Stimulated activated CD8-positive, alpha-beta memory T cell treated with anti-CD3 and anti-CD28 coated beads, Interleukin-7, amount 100 ng/mL, for 48 hours (primary cell): ENCODE data around the gene PTPRD.

Source experiments
- DNase-seq, 2 donors: peaks; one replicate each; pipeline ENCODE4 v3.0.0-alpha.2; 2020; ENCODE audit warnings: low read depth in 1 of 2; ENCODE audit errors: extremely low read depth in 1 of 2

PTPRD gene

DNA sequence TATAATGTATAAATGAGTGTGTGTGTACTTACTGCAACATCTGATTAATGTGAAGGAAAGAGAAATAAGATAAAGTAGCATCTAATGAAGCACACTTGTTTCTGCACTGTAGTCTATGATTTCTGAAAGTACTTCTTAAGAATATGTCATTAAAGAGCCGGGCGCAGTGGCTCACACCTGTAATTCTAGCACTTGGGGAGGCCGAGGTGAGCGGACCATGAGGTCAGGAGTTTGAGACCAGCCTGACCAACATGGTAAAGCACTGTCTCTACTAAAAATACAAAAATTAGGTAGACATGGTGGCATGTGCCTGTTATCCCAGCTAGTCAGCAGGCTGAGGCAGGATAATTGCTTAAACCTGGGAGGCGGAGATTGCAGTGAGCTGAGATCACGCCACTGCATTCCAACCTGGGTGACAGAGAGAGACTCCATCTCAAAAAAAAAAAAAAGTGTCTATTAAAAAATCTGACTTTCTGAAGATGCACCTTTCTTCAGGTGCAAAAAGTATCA is 556.9 kb downstream of the PTPRD start:
- DNase-seq, result no peak

DNA sequence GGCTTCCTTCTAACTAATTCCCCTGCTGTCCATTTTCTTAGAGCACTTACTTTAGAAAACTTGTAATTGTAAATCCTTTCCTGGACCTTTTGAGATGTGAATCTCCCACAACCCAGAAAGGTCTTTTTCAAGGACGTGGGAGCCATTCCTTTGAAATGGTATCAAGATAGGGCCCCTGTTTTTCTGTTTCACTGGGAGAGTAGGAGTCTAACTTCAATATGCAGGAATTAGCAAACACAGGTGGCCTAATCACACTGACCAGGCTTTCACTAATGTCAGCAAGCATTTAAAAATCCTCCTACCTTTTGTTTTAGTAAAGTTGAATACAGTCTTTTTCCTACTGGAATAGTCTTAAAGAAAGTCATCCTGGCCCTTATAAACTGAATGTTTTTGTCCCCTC is 558.3 kb downstream of the PTPRD start:
- no peak for DNase-seq

DNA sequence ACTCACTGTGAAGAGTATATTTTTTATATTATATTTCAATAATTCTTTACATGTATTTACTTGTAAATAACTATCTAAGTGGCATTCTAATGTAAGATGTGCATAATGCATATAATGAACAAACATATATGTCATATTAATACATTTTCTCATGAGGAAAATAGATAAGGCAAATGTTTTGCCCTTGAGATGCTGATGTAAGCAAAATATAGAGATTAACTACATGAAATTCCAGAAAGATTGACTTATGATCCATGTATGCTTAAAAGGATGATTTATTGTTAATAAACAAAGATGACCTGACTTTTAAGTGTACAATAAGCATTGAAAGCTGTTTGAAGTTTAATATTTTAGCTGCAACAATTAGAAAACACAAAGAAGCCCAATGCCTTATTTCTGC is 559.9 kb downstream of the PTPRD start:
- DNase-seq, result no peak

DNA sequence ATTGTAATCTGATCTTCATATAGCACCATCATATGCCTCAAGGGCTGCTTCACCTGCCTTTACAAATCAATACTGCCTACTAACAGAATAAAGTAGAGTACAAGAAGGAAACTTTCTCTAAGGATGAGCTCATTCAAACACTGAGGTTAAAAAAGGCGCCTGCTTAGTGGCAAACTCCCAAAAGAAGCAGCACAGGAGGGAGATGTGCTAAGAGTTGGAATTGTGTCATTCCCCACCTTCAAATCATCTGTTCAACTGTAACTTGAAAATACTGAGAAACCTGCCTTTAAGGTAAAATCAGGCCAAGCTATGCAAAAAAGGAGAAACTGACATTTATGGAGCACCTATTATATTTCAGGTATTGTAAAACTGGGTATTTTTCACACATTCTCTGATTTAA is 560.6 kb downstream of the PTPRD start:
- DNase-seq, result no peak

DNA sequence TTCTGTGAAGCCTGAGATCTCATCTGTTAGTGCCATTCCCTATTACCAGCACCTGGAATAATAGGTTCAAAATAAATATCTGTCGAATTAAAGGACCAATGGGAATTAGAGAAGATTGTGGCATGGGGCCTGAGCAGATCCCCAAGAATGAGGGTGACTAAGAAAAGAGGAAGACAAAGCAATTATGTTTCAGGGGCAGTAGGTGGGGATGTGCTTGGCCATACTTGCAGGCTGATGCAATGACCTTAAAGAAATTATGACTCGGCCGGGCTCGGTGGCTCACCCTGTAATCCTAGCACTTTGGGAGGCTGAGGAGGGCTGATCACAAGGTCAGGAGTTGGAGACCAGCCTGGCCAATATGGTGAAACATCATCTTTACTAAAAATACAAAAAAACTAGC is 562.8 kb downstream of the PTPRD start:
- no peak for DNase-seq

DNA sequence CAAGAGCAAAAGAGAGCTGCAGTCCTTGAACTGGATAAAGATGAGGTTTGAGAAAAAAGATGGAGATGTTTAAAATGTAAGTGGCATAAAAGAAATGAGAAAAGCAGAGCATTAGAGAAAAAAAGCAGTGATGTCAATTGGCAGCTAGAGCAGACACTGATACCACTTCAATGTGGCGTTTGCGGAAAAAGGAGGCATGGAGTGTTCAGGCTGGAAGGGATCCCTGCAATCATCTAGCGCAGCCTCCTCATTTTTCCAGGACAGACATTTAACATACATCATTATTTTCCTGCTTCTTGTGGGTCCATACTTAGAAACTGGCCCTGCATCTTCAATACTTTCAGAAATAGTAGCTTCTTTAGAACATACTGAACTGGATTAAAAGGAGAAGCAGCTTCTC is 563.8 kb downstream of the PTPRD start:
- no peak for DNase-seq

DNA sequence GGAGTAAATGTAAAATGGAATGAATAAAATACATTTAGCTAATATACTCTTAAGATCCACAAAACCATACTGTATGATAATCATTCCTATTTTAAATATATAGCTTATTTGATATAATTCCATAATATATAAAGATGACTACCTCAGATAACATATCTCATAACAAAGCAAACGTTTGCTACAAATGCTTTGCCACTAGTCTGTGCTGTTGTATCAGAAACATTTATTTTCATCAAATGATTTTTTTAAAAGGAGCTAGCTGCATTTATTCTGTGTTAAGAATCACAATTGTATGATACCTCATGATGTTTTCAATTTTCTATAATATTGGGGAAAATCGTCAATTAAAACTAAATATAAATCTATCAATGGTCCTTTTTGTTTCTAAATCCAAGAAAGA is 567.2 kb downstream of the PTPRD start:
- no peak for DNase-seq

DNA sequence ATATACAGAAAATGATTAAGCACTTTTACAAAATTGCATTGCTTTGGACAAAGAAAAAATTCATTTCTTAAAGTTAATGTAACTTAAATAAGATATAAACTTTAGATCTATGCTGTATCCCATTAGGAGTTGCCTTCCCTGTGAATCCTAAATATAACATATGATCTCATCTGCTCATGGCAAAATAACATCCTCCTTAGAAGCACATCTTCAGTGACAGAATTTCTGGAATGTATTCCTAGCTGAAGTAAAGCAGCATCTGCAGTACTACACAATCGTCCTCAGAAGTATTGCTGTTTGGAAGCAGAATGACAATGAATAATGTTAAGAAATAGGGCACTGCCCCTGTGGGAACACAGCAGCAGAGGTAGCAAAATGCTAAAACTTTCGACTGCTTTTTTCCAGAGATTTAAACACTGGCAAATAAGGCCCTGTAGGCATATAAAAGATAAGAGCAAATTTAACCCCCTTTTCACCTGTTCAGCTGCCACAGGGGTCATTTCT is 571.0 kb downstream of the PTPRD start:
- DNase-seq, result no peak

DNA sequence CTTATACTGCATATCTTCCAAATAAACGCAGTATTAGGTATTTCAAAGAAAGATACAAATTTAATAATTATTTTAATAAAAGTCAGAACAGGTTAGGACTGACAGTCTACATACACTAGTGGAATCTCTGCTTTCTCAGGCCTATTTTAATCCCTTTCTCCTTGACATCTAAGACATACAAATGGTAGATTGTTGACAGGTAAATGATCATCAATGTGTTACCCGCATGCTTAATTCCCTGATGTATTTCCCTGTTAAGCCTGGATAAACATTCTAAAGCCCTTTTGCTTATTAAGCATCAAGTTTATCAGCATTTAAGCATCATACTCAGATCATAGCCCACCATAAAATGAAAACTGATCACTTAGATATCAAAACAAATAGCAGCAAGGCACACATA is 576.7 kb downstream of the PTPRD start:
- DNase-seq, result no peak

DNA sequence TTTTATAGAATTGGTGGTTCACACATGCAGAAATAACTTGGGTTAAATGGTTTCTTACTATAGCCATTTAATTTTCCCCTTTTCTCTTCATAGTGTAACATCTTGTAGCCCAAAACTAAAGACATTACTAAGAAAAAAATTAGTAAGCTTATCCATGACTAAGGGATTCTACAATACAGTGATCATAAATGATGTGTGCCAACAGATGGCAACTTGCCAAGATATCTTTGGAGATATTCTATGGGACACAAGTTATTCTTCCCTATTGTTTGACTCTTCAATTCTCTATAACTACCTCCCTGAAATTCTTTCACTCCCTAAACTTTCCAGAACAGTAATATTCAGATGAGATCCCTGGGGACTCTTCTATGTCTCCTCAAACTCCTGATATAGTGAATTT is 580.6 kb downstream of the PTPRD start:
- DNase-seq, result no peak

DNA sequence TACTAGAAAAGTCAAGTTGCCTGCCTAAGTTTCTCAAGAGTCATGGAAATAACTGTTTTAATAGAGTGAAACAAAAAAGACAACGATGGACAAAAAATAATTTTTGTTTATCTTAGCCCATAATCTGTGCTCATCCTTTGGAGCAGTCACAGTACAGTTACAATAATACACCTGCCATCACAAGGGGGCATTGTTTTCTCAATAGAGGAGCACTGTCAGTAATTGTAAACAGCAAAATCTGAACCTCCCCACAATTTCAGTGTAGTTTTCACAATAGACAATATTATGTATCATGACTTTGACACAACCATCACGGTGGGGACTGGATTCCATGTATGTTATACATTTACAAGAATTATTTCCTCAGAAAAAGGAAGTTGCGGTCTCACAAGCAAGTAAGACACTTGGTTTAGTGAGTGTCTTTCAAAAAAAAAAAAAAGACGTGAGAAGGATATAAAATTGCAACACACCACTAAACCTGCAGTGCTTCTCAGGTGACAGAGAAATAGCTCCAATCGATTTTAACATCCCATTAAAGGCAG is 586.3 kb downstream of the PTPRD start:
- DNase-seq, result no peak

DNA sequence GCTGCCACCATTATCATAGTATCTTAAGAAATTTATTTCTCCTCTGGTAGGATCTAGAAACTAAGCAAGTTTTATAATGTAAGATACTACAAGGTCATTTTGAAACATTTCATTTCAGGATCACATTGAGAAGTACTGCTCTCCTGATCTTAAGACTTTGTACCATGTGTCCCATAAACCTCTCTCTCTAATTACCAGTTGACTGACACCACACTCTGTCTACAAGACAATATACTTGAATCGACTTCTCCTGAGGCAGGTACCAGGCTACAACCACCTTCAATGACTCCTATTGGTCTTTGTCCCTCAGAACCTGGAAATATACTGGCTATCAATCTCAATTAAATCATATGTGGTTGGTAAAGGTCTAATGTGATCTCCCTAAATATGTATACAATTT is 597.0 kb downstream of the PTPRD start:
- no peak for DNase-seq

DNA sequence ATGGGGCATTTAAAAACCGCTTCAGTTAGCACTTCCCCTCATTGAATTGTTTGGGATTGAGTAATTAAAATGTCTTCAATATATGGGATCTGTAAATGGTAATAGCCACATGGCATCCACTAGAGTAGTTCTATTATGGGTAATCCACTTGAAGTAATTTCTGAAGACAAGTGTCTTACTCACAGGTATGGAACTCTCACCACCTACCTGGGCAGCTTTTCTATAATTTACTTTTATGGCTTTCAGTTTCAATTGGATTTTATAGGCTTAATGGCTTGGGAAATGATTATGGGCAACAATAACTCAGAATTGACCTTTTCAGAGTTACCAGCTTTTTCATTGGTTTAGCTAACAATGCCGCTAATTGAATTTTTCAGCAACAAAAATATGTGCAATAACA is 597.9 kb downstream of the PTPRD start:
- no peak for DNase-seq

DNA sequence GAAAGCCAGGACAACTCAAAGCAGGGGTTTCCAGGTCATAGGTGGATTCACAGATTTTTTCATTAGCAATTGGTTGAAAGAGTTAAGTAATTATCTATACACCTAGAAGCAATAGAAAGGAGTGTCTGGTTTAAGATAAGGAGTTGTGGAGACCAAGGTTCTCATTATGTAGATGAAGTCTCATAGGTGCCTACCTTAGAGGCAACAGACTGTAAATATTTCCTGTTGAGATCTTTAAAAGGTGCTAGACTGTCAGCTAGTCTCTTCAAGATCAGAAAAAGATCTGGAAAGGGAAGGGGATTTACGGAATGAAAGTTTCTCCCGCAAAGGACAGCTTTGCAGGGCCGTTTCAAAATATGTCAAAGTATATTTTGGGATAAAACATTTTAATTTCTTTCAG is 603.4 kb downstream of the PTPRD start:
- DNase-seq, result no peak

DNA sequence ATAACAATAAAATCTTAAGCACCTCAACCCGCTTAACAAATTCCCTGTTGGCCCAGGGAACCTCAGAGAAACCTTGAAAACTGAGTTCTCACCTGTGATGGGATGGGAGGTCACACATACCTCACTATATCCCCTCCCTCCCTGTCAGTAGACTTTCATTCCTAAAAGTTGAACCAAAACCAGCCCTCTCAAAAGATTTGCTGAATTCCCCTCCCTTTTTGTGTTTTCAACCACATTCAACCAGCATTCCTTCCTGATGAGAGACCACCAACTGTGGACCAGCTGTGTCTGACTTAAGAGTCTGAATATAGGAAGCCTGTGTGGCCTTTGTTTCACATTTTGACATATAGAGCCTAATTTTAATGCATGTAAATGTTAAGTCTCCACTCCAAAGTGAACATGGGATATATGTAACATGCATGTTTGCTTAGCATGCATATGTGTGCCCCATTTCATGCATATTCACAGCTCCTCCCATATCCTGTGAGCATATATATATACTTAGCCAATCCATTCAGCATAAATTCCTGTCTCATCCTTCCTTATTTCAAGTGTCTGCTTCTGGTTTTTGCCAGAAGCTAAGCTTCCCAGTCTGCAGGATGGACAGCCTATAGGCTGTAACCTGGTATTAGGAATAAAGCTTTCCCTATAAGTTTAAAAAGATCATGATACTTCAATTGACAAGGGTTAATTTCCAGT is 604.6 kb downstream of the PTPRD start:
- no peak for DNase-seq

DNA sequence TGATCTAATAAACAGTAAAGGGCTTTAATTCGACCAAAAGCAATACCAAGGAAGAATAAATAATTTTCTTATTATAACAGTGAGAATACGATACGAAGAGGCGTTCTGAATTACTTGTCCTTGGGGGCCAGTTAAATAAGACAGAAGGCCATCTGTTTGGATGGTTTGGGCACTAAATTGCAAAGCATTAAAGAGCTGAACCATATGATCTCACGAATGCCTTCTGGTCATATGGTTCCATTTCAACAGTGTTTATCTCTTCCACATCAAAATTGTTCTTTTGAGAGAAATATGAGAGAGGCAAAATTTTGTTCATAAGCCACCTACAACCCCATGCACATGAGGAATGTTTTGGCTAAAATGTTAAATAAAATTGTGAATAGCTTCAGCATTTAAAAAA is 605.4 kb downstream of the PTPRD start:
- DNase-seq, result no peak

DNA sequence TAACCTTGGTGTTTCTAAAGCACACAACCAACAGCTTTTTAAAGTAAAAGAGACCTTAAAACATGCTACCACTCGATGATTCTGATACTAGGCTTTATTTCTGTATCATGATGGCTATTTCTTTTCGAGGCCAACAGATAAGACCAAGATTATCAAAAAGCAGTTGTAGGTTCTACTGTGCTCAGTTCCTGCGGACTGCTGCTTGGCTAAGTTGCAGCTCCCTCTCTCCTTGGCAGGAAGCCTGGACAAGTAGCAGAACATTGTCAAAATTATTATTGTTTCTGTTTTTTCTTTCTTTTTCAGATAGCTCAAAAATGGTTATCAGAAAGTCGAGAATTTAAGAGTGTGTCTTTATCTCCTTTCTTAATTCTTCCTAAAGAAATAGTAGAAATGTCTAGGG is 607.6 kb downstream of the PTPRD start:
- no peak for DNase-seq

DNA sequence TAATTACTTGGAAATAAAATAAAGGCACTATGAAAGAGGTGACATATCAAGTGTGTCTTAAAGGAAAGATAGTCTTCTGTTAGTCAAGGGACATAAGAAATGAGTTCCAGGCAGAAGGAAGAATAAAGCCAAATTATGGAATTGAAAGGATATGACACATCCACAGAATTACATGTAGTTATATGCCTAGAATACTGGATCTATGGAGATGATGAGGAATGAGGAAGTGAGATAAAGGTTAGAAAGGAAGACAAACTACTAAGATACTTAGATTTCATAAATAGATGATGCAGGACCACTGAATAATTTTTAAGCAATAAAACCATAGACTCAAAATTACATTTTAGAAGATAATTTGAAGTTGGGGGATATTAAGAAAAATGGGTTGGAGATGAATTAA is 609.8 kb downstream of the PTPRD start:
- DNase-seq, result no peak

DNA sequence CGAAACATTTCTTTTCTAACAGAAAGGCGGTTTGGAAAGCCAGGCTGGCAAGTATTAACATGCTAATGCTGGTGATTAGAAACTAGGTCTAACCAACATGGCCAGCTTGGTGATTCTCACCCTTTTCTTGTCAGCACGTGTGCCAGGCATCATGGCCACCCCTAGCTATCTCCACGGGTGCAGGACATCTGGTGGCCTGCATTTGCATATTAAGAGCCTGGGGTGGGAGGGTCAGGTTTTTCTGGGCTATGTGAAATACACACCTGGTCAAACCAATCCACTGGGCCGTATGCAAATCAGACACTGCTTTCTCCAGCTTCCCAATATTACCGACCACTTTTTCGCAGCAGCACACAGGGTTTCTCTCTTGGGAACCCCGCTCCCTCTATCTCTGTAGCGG is 612.1 kb downstream of the PTPRD start:
- no peak for DNase-seq

DNA sequence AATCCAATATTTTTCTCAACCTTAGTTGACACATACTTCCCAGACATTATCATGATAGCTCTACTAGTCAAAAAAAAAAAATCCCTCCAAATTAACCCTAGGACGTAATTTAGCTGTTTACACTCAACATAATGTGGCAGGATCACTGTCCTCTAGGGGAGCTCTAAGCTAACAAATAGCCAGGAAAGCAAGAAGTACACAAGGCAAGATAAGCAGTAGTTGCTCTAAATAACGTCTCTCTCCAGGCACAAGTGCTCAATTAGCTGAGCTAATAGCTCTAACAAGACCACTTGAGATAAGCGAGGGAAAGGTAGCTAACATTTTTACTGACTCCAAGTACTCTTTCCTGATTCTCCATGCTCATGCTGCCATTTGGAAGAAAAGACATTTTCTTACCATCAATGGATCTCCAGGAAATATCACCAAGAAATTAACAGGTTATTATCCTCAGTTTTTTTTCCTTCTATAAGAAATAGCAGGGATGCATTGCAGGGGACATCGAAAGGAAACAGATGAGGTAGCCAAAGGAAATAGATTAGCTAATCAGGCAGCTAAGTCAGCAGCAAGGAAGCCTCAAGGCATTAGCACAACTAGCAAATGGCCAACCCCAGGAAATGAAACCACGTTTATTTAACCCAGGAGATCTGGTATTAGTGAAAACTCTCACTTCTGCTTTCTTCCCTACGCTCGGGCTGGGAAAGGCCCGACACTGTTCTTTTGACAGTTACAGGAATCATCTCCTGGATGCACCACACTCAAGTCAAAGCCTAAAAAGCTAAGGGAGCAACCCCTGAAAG is 614.1 kb downstream of the PTPRD start:
- no peak for DNase-seq

DNA sequence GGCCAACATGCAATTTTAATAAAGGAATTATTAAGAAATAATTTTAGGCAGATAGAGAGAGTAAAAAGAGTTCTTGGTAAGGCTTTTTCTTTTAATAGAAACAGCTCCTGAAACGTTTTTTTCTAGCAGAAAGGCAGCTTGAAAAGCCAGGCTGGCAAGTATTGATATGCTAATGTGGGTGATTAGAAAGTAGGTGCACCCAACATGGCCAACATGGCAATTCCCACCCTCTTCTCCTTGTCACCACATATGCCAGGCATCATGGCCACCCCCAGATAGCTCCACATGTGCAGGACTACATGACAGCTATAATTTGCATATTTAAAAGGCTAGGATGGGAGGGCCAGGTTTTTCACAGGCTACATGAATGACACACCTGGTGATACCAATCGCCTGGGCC is 615.2 kb downstream of the PTPRD start:
- no peak for DNase-seq

DNA sequence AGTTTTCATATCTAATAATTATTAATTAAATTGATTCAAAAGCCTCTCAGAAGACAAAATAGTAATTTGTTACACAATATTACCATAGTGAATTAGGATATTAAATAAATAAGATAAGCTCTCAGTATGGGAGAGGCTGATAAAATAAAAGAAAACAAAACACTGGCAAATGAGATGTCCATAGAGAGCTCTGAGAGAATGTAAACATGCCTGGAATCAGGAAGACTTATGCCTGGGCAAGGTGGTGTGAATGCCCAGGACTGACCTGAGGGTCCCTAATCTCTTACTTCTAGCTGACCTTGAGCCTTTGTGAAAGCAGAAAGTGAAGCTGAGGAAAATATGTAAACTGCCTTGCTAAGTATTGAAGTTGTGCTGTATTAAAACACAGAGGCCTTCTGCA is 616.5 kb downstream of the PTPRD start:
- DNase-seq, result no peak
